IPS-18c (cell line): ENCODE data around the gene RNF157.

ENCODE experiments used
- H3K4me3 ChIP-seq: 2 replicates; pipeline ENCODE4 v1.7.0; 2013; ENCODE audit warnings: low read depth, mild to moderate bottlenecking, low read length, moderate library complexity; ENCODE audit not compliant: insufficient read depth
- H3K9me3 ChIP-seq: one replicate; pipeline ENCODE4 v1.6.1; 2013; ENCODE audit warnings: mild to moderate bottlenecking, low read length, moderate library complexity; ENCODE audit not compliant: control insufficient read depth, insufficient read depth

The RNF157 gene

GRCh38 chr17:76240461-76241203, at the start of gene RNF157:
Gene RNF157 (minus strand): TSS chr17:76240493. CDS start chr17:76240240, 253 bp downstream.
- Histone ChIP-seq H3K9me3 (no peaks in the 10 kb centered on the region), H3K4me3 (peak within 1 kb of the TSS; percentile 63)

DNA sequence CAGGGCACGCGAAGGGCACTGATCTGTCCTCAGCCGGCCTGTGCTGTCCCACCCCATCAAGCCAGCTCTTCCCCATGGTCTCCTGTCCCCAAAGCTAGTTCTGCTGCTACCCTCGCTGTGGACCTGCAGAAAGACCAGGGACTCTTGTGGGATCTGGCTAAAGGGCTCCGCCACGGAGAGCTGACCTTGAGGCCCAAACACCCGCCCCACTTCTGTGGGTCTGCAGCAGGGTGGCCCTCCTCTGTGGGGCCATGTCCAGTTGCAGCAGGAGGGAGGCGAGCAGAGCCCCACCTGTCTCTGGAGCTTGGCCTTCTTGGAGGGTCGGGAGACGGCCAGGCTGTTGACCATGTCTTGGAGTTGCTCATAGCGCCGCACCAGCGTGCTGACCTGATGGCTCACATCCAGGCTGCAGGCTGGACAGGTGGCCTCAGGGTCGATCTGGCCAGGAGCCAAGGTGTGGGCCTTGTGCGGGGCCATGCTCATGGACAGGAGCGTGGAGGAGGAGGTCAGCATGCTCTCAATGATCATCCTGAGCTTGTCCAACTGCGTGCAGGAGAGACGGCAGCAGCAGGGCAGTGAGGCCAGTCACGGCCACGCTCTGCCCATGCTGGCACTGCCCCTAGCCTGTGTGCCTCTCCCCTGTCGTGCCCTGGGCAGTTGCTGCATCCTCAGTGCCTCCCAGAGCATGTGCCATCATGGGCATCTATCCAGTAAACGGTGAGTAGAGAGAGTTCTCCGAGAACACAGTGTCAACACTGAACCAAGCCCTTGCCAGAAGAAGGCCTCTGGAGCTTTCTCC, 41.5 kb upstream of the RNF157 start:
- H3K4me3 ChIP-seq = no peak overlapping the region
- no peaks in the 10 kb centered on the region for H3K9me3 ChIP-seq

DNA sequence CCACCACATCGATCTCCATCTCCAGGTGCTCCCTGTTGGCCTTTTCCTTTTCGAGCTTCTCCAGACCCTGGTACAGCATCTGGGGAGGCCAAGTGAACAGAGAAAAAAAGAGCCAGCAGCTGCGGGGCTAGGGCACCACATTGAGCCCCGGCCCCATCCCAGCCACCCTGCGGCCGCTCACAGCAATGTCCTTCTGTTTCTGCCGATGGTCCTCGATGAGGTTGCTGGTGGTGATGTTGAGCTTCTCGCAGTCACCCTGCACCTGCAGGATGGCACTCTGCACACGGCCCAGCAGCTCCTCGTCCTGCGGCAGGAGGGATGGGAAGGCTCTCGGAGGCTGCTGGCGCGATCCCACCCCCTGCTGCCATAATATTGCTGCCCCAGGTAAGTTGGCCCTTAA, 40.4 kb upstream of the RNF157 start:
- no peak overlapping the region for H3K4me3 ChIP-seq
- no peaks in the 10 kb centered on the region for H3K9me3 ChIP-seq

GRCh38 chr17:76279742-76280287, 39.5 kb upstream of the RNF157 start:
- Histone ChIP-seq H3K4me3 (no peak overlapping the region), H3K9me3 (no peaks in the 10 kb centered on the region)

GRCh38 chr17:76278952-76279741, 38.9 kb upstream of the RNF157 start:
- Histone ChIP-seq H3K4me3 (no peak overlapping the region), H3K9me3 (no peaks in the 10 kb centered on the region)

DNA sequence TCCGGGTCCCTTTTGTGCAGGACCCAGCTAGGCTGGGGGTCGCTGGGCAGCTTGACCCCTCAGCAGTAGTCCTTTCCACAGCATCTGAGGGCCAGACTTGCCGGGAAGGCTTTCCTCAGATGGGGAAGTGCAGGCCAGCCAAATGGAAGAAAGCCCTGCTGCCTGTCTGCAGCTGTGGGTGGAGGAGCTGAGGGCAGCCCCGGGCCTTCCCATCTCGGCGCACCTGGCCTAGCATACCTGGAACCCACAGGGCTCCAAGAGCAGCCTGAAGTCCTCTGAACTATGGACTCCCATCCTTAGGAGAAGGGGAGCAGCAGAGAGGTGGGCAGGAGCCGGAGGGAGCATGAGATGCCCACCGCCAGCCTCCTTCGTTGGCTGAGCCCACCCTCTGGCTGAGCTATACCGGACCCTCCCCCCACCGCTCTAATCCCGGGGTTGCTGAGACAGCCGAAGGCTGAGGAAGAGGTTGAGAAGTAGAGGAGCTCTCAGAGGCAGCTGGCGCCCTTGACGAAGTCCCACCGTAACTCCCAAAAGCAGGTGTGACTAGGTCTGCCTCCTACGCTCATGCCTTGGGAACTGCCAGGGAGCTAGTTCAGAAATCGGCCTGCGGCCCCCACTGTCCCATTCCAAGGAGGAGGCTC, 38.1 kb upstream of the RNF157 start:
- no peaks in the 10 kb centered on the region for H3K9me3 ChIP-seq
- no peak overlapping the region for H3K4me3 ChIP-seq

DNA sequence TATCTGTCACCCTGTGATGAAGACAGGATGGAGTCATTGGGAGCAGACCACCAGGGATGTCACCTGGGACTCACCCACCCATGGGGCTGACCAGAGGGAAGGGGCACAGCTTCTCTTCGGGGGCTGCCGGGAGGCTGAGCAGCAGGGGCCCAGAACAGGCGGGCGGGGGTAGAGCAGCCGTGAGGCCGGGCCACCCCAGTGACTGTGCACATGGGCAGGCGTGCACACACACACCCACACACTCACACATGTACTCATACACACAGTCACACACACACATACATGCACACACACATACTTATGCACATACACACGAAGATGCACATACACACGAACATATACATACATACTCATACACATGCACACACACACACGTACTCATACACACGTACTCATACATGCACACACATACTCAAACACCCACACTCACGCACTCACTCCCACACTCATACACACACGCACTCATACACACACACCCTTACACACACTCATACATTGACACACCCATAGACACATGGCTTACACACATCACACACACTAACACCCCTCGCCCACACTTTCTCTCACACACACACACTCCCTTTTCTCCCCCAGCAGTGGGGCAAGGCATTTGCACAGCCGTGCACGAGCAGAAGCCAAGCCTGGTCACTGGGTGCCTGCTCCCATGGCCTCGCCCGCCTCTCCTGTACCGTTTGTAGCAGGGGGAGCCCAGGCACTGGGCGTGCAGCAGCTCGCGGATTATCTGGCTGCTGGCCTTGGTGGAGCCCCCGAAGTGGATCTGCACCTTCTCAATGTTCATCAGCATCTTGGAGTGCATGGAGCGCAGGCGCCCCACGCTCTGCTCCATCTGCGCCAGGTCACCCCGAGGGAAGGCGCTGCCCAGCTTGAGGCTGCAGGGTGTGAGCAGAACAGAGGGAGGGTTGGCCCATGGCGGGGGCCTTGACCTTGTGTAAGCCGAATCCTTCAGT, 37.3 kb upstream of the RNF157 start:
- no peaks in the 10 kb centered on the region for H3K9me3 ChIP-seq
- H3K4me3 ChIP-seq = no peak overlapping the region

- H3K9me3 ChIP-seq = no peaks in the 10 kb centered on the region
- H3K4me3 ChIP-seq = no peak overlapping the region
Observed at GRCh38 chr17:76276461-76277299, 36.4 kb upstream of the RNF157 start.

GRCh38 chr17:76276069-76276431, 35.8 kb upstream of the RNF157 start:
- Histone ChIP-seq H3K4me3 (no peak overlapping the region), H3K9me3 (no peaks in the 10 kb centered on the region)

DNA sequence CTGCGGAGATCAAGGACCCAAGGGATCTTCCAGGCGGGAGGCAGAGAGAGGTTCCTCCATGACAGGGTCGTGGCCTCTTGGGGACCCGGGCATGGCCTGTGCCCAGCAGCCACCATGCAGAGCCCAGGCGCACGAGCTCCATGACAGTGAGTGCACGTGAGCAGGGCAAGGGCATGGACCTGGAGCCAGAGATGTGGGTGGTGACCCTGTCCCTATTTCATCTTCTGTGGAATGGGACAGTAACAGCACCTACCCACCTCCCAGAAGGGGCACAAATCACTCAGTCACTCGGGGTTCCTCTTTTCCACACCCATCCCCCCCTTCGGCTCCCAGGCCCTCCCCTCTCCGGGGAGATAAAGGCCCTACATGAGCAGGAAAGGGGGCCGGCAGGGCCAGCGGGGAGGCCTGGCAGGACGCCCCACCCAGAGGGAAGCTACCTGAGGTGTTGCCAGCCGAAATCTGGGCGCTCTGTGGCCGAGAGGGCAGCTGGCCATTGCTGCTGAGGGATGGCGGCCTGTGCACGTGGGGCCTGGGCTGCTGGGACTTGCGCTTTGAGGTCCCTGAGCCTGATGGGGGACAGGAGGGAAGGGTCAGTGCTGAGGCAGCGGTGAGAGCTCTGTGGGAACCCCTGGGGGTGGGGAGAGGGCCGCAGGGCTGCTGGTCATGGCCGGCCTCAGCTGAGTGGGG, 35.2 kb upstream of the RNF157 start:
- H3K9me3 ChIP-seq = no peaks in the 10 kb centered on the region

DNA sequence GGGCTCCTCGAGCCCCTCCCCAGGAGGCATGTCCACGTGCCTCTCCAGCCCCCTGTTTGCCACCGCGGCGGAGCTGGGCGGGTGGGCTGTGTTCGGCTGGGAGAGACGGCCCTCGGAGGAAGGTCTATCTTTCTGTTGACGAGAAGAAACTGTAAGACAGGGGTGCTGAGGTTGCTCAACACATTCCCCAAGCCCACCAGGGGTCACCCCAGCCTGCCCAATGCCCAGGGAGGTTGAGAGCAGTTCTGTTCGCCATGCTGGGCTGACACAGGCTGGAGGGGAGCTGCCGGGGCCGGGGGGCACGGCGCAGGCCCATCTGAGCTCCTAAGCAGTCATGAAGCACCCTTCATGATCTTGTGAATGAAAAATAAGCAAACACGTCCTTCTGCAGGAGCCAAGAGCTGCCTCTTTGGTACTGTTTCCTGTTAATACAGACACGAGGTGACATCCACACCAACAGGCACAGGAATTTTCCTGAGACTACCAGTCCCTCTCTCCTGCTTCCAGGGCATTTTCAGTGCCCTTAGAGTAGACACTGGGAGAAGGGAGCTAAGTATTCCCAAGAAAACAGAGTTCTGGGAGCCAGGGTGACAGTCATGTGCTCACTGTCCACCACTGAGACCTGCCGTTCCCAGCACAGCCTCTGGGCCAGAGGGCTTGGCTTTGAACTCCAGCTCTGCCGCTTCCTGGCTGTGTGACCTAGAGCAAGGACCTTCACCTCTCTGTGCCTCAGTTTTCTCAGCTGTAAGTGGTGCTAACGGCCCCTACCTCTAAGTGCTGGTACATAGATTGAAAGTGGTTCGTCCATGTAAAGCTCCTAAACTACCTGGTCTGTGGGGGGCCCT, 34.0 kb upstream of the RNF157 start:
- Histone ChIP-seq H3K9me3 (no peaks in the 10 kb centered on the region), H3K4me3 (no peak overlapping the region)

More for the DNA sequence above, 35.2 kb upstream of the RNF157 start:
- no peak overlapping the region for H3K4me3 ChIP-seq

GRCh38 chr17:76273445-76274111, 33.3 kb upstream of the RNF157 start:
- H3K4me3 ChIP-seq = no peak overlapping the region
- H3K9me3 ChIP-seq = no peaks in the 10 kb centered on the region

DNA sequence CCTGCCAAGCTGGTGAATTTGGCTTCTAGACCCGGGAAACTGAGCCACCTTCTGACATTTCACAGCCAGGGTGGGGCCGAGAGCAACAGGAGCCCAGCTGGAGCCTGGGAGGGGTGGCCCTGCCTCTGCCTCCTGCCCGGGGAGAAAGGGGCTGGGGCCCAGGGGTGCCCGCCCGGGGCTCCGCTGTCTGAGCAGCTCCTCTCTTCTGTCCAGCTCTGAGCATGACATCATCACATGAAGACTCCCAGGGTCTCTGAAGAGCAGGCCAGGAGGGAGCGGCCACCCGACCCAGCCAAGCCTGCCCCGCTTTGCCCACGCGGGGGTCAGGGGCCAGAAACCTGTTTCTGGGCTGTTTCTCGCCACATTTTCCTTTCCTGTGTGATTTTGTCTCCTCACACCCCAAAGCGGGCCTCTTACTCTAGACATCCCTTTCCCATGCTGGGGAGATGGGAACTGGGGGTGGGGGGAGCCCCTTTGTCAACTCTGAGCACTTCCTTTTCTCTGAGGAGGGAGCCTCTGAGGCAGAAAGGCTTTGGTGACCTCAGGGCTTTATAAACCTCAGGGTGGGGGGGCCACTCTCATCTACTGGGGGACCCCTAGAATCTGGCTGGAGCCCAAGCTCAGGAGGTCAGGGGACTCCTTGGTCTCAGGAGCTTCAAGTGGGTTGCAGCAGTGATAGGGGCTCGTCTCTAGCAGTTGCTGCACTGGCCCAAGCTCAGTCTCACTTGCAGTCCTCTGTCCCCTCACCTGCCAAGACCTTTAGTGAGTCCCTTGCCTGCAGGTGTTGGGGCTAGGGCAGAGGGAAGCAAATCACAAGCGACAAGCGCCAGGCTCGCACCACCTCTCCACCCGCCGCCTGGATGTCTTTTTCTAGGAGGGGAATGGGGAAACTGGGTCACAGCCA, 32.5 kb upstream of the RNF157 start:
- Histone ChIP-seq H3K9me3 (no peaks in the 10 kb centered on the region), H3K4me3 (no peak overlapping the region)
